EH (cell line): Measurements from ENCODE around the gene OR8K5.
"Not testable (repeated sequence)": the region's sequence is repeated elsewhere in the genome, so short reads cannot be mapped to it uniquely, and the experiment has no call there.

Source experiments
- DNase-seq: peaks from one replicate; pipeline ENCODE4 v3.0.0-alpha.2; 2015; ENCODE audit warnings: low read depth

The OR8K5 gene

GRCh38 chr11:56160217-56160616 is at the start of gene OR8K5:
Gene OR8K5 (minus strand): TSS chr11:56160317. CDS start chr11:56160317, 0 bp downstream.
- no peak for DNase-seq

- DNase-seq = no peak
Measured at GRCh38 chr11:56207790-56208189, 47.7 kb upstream of the OR8K5 start.

- DNase-seq = no peak
Measured at GRCh38 chr11:56197367-56197766, 37.2 kb upstream of the OR8K5 start.

- no peak for DNase-seq
Measured at GRCh38 chr11:56196705-56197104, 36.6 kb upstream of the OR8K5 start.

- DNase-seq = no peak
Measured at GRCh38 chr11:56188602-56189001, 28.5 kb upstream of the OR8K5 start.

- no peak for DNase-seq
Measured at GRCh38 chr11:56183459-56183858, 23.3 kb upstream of the OR8K5 start.

- no peak for DNase-seq
Measured at GRCh38 chr11:56176318-56176717, 16.2 kb upstream of the OR8K5 start, which contains the start of gene OR5J2. Gene OR5J2 (plus strand): TSS chr11:56176618. CDS start chr11:56176618, 0 bp downstream.

GRCh38 chr11:56172256-56172830 is 12.2 kb upstream of the OR8K5 start:
- no peak for DNase-seq

- DNase-seq = no peak
Measured at GRCh38 chr11:56163804-56164203, 3.7 kb upstream of the OR8K5 start.

- DNase-seq = no peak
Measured at GRCh38 chr11:56152333-56152732, 7.8 kb downstream of the OR8K5 start.

- DNase-seq = no peak
Measured at GRCh38 chr11:56151376-56151775, 8.7 kb downstream of the OR8K5 start.

- DNase-seq = not testable (repeated sequence)
Measured at GRCh38 chr11:56143681-56144080, 16.4 kb downstream of the OR8K5 start.

- no peak for DNase-seq
Measured at GRCh38 chr11:56140151-56140661, 19.9 kb downstream of the OR8K5 start, which contains the start of gene OR8J3. Gene OR8J3 (minus strand): TSS chr11:56140201. CDS start chr11:56137718, 2,483 bp downstream.

- no peak for DNase-seq
Measured at GRCh38 chr11:56122073-56122472, 38.0 kb downstream of the OR8K5 start, which contains the start of gene OR8H3. Gene OR8H3 (plus strand): TSS chr11:56122373. CDS start chr11:56122373, 0 bp downstream.
